HL-60 (cell line): ENCODE results near the gene NHERF2.

Experiments
- CTCF ChIP-seq: IDR thresholded peaks from one replicate; pipeline ENCODE4 v1.5.1; 2011; ENCODE audit warnings: low read length, control low read depth, inconsistent platforms; ENCODE audit not compliant: insufficient read depth
- GABPA ChIP-seq: IDR thresholded peaks from 2 replicates; pipeline ENCODE4 v1.6.1; 2012; ENCODE audit warnings: low read depth
- POLR2AphosphoS5 ChIP-seq: IDR thresholded peaks from 2 replicates; pipeline ENCODE4 v1.6.1; 2012; ENCODE audit warnings: low read depth
- SPI1 ChIP-seq: IDR thresholded peaks from 2 replicates; pipeline ENCODE4 v1.6.1; 2012; ENCODE audit warnings: low read depth, mild to moderate bottlenecking, borderline replicate concordance

DNA sequence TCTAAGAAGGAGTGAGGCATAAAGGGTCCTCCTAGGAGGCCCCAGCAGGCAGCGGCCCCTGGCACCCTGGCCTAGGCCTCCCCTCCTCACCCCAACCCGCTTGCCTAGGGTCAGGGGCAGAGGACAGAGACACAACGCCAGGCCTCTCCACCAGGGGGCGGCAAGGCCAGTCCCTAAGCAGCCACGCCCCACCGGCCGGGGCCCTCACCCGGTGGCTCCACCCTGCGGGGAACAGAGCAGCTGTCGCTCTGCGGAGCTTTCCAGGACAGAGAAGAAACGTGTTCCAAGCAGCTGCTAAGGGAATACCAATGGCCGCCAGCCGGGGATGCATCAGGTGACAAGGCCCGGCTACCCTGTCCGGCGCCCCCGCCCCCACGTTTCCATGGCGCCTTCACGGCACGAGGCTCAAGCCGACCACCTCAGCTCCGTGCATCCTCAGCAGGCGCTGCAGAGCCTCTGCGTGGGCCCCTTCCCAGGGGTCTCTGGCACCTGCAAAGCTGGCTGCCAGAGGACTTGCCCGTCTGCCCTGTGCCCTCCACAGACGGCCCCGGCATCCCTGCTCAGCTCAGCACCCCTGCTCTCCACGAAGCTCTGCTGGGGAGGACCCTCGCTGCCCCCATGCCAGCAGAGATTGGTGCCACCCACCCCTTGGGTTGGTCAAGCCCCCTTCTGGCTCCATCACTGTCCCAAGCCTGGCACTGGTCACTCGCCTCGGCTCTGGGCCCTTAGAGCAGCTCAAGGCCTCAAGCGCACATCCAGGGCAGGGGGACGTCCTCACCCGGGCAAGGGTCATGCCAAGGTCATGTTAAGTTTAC is 22.7 kb upstream of the NHERF2 start:
- TF ChIP-seq CTCF (peak; percentile 93), GABPA (no peak), POLR2AphosphoS5 (no peak), SPI1 (no peak)
